ENCODE results near the gene PLEKHA7. TPM values are rescaled to one million over a fixed set of nuclear protein-coding genes. Genes with fewer than 3 reads are reported as not detected.
A peak's percentile ranks its signal among the peaks of the same experiment; 100 is the strongest.

The PLEKHA7 gene
- total and polyA plus RNA-seq, 4 donors: 13.3 to 31.8 (median 21.5) TPM

- no peak for ATAC-seq (ENCODE audit: insufficient read depth, low FRiP score)
- Histone ChIP-seq H3K36me3 (ENCODE audit: control insufficient read depth in 4 of 4, insufficient read depth in 4 of 4, low read length in 4 of 4) (peaks cover 0 to 11% (median 0%) of the 10 kb centered on the region in 4 donors), H3K9ac (ENCODE audit: insufficient read depth in 1 of 2, low read length in 2 of 2) (no peak overlapping the region), H3K9me3 (ENCODE audit: control insufficient read depth in 4 of 4, insufficient read depth in 3 of 4, low read length in 3 of 4) (no peaks in the 10 kb centered on the region), H3K4me3 (no peak overlapping the region), H3K4me1 (ENCODE audit: control insufficient read depth in 5 of 5, insufficient read depth in 5 of 5, low read length in 5 of 5) (peaks cover 0 to 21% (median 0%) of the 10 kb centered on the region in 5 donors), H3K27me3 (ENCODE audit: control insufficient read depth in 3 of 3, insufficient read depth in 3 of 3, low read length in 2 of 3) (no peaks in the 10 kb centered on the region), H3K27ac (ENCODE audit: low read depth in 1 of 2, low read length in 1 of 2) (peak overlapping the region in 1 of 2 donors; percentile 82)
- 60 to 69% methylated on average over 7 of the region's 7 CpGs for WGBS, 2 donors
- no peak for DNase-seq
- no peak for TF ChIP-seq CTCF (IDR thresholded peaks at IDR 0.05; ENCODE audit: control extremely low read depth, extremely low read depth)
These were observed 199.7 kb downstream of the PLEKHA7 start for GRCh38 chr11:16814410-16815046.

GRCh38 chr11:16813126-16813525, 201.1 kb downstream of the PLEKHA7 start:
- no peak for ATAC-seq (ENCODE audit: insufficient read depth, low FRiP score)
- peaks cover 0 to 21% (median 0%) of the 10 kb centered on the region in 5 donors for H3K4me1 ChIP-seq (ENCODE audit: control insufficient read depth in 5 of 5, insufficient read depth in 5 of 5, low read length in 5 of 5)
- no peak for TF ChIP-seq CTCF (IDR thresholded peaks at IDR 0.05; ENCODE audit: control extremely low read depth, extremely low read depth)
- WGBS, 2 donors: 28 to 72% methylated on average over 5 of the region's 5 CpGs
- no peak overlapping the region for H3K4me3 ChIP-seq
- DNase-seq: no peak
- H3K9me3 ChIP-seq (ENCODE audit: control insufficient read depth in 4 of 4, insufficient read depth in 3 of 4, low read length in 3 of 4): no peaks in the 10 kb centered on the region
- no peak overlapping the region for H3K27ac ChIP-seq (ENCODE audit: low read depth in 1 of 2, low read length in 1 of 2)
- peaks cover 0 to 11% (median 0%) of the 10 kb centered on the region in 4 donors for H3K36me3 ChIP-seq (ENCODE audit: control insufficient read depth in 4 of 4, insufficient read depth in 4 of 4, low read length in 4 of 4)
- no peaks in the 10 kb centered on the region for H3K27me3 ChIP-seq (ENCODE audit: control insufficient read depth in 3 of 3, insufficient read depth in 3 of 3, low read length in 2 of 3)
- no peak overlapping the region for H3K9ac ChIP-seq (ENCODE audit: insufficient read depth in 1 of 2, low read length in 2 of 2)

GRCh38 chr11:16812274-16812673, 201.9 kb downstream of the PLEKHA7 start:
- H3K9ac ChIP-seq (ENCODE audit: insufficient read depth in 1 of 2, low read length in 2 of 2): no peak overlapping the region
- TF ChIP-seq CTCF (IDR thresholded peaks at IDR 0.05; ENCODE audit: control extremely low read depth, extremely low read depth): no peak
- no peaks in the 10 kb centered on the region for H3K27me3 ChIP-seq (ENCODE audit: control insufficient read depth in 3 of 3, insufficient read depth in 3 of 3, low read length in 2 of 3)
- H3K27ac ChIP-seq (ENCODE audit: low read depth in 1 of 2, low read length in 1 of 2): peak overlapping the region; percentile 10 to 28
- no peak for DNase-seq
- no peak overlapping the region for H3K4me3 ChIP-seq
- WGBS, 2 donors: 83 to 89% methylated on average over 5 of the region's 5 CpGs
- no peak for ATAC-seq (ENCODE audit: insufficient read depth, low FRiP score)
- peaks cover 0 to 19% (median 2%) of the 10 kb centered on the region in 5 donors for H3K4me1 ChIP-seq (ENCODE audit: control insufficient read depth in 5 of 5, insufficient read depth in 5 of 5, low read length in 5 of 5)
- peaks cover 0 to 11% (median 0%) of the 10 kb centered on the region in 4 donors for H3K36me3 ChIP-seq (ENCODE audit: control insufficient read depth in 4 of 4, insufficient read depth in 4 of 4, low read length in 4 of 4)
- no peaks in the 10 kb centered on the region for H3K9me3 ChIP-seq (ENCODE audit: control insufficient read depth in 4 of 4, insufficient read depth in 3 of 4, low read length in 3 of 4)

Data from lung (tissue), 12 donors.